Measurements from ENCODE around the gene HIKESHI.

DNA sequence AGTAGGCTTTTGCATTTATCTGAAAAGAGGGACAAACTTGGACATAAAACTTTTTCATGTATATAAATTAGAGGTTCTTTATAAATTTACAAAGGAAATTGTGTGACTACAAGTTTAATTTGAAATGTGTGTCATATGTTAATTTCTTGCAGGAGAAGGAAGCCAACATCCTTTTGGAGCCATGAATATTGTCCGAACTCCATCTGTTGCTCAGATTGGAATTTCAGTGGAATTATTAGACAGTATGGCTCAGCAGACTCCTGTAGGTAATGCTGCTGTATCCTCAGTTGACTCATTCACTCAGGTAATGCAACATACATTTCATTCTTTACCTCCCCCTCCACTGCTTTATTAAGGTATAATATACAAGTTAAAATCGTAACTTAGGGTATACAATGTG lies 35.2 kb downstream of the HIKESHI start:
- TF ChIP-seq, protein P1, sequence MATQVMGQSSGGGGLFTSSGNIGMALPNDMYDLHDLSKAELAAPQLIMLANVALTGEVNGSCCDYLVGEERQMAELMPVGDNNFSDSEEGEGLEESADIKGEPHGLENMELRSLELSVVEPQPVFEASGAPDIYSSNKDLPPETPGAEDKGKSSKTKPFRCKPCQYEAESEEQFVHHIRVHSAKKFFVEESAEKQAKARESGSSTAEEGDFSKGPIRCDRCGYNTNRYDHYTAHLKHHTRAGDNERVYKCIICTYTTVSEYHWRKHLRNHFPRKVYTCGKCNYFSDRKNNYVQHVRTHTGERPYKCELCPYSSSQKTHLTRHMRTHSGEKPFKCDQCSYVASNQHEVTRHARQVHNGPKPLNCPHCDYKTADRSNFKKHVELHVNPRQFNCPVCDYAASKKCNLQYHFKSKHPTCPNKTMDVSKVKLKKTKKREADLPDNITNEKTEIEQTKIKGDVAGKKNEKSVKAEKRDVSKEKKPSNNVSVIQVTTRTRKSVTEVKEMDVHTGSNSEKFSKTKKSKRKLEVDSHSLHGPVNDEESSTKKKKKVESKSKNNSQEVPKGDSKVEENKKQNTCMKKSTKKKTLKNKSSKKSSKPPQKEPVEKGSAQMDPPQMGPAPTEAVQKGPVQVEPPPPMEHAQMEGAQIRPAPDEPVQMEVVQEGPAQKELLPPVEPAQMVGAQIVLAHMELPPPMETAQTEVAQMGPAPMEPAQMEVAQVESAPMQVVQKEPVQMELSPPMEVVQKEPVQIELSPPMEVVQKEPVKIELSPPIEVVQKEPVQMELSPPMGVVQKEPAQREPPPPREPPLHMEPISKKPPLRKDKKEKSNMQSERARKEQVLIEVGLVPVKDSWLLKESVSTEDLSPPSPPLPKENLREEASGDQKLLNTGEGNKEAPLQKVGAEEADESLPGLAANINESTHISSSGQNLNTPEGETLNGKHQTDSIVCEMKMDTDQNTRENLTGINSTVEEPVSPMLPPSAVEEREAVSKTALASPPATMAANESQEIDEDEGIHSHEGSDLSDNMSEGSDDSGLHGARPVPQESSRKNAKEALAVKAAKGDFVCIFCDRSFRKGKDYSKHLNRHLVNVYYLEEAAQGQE (IDR thresholded peaks at IDR 0.05; ENCODE audit: low read depth), result no peak
- TF ChIP-seq NFIC (IDR thresholded peaks at IDR 0.05) (no peak), YY1 (IDR thresholded peaks at IDR 0.05; ENCODE audit: low read depth) (no peak), CEBPB (IDR thresholded peaks at IDR 0.05) (no peak), EP300 (IDR thresholded peaks at IDR 0.05; ENCODE audit: borderline replicate concordance) (no peak), RAD21 (IDR thresholded peaks at IDR 0.05; ENCODE audit: low read depth) (no peak)
